GM12873 (cell line): Measurements from ENCODE around the gene GSE1.

Experiments
- TF ChIP-seq, protein P1 (sequence below): IDR thresholded peaks from 2 replicates; pipeline ENCODE4 v1.5.1; 2012; ENCODE audit warnings: low read depth, mild to moderate bottlenecking, moderate library complexity, low read length, control low read depth; ENCODE audit not compliant: insufficient read depth; ENCODE audit errors: missing control alignments

Gene GSE1

DNA sequence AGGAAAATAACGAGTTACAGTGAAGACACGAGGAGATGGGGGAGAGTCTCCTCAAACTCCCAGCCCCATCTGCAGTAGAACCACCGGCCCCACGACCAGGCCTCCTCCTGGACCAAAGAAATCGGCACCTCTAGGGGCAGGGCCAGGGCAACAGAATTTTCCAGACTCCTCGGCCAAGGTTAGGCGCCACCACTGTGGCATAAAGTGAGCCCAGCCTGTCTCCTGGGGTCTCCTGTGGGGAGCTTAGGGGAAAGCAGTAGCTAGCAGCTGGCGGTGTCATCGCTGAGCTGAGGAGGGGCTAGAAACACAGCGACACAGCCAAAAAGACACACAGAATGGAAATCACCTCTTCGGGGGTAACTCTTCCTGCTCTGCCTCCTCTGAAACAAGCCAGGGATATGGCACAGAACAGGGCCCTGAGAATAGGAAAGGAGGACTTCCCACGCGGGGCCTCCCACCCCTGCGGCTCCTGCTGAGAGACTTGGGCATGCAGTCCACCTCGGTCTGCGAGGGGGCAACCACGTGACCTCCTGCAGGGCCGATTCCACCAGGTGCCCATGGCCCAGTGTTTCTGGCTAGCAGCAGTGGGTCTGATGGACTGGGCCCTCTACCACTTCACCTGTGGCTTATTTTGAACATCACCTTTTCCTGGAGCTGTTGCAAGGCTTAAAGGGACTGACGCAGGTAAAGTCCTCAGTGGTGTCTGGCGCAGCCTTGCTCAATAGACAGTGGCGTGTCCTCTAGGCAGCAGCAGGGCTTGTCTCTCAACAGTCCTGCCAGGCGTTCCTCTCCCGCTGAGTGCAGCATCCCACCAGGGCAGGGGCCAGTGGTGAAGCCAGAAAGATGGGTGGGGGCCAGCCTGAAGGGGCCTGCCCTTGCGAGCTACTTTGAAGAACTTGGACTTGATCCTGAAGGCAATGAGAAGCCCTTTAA, 82.3 kb downstream of the GSE1 start:
- TF ChIP-seq, protein P1, sequence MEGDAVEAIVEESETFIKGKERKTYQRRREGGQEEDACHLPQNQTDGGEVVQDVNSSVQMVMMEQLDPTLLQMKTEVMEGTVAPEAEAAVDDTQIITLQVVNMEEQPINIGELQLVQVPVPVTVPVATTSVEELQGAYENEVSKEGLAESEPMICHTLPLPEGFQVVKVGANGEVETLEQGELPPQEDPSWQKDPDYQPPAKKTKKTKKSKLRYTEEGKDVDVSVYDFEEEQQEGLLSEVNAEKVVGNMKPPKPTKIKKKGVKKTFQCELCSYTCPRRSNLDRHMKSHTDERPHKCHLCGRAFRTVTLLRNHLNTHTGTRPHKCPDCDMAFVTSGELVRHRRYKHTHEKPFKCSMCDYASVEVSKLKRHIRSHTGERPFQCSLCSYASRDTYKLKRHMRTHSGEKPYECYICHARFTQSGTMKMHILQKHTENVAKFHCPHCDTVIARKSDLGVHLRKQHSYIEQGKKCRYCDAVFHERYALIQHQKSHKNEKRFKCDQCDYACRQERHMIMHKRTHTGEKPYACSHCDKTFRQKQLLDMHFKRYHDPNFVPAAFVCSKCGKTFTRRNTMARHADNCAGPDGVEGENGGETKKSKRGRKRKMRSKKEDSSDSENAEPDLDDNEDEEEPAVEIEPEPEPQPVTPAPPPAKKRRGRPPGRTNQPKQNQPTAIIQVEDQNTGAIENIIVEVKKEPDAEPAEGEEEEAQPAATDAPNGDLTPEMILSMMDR, result no peak

GRCh38 chr16:85696781-85697180, 83.7 kb downstream of the GSE1 start:
- TF ChIP-seq, protein P1, result no peak

DNA sequence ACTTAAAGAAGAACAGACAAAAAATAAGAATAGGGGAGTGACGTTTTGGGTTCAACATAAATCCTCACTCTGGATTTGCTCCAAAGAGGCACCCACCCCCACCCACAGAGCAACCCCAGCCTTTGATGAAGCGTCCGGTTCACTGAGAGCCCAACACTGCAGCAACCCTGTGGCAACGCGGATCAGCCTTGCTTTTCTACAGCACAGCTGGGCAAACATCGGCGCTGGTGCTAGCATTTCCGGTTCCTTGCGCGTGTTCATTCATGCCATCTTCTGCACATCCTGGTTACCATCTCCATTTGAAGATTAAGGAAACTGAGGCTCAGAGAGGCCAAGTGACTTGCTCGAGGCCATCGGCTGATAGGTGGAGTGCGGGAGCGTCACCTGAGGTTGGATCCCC, 84.3 kb downstream of the GSE1 start:
- TF ChIP-seq, protein P1, result no peak

DNA sequence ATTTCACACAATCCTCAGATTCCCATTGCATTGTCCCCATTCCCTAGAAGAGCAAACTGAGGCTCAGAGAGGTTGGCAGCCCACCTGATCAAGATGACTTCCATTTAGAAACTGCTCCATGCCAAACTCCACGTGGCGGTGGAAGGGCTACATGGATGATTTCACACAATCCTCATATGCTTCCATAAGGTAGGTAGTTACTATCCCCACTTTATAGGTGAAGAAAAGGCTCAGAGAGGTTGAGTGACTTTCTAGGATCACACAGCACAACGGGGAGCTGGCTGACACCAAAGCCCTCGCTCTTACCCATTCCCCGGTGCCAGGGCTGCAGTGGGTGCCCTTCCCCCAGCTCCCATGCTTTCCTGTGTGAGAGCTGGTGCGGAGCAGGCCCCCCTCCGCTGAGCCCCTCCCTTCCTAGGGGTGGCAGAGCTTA, 85.4 kb downstream of the GSE1 start:
- TF ChIP-seq, protein P1, result no peak

- TF ChIP-seq, protein P1, result no peak
Measured at GRCh38 chr16:85698935-85699558, 85.9 kb downstream of the GSE1 start.

GRCh38 chr16:85699628-85700027, 86.5 kb downstream of the GSE1 start:
- TF ChIP-seq, protein P1, result no peak

DNA sequence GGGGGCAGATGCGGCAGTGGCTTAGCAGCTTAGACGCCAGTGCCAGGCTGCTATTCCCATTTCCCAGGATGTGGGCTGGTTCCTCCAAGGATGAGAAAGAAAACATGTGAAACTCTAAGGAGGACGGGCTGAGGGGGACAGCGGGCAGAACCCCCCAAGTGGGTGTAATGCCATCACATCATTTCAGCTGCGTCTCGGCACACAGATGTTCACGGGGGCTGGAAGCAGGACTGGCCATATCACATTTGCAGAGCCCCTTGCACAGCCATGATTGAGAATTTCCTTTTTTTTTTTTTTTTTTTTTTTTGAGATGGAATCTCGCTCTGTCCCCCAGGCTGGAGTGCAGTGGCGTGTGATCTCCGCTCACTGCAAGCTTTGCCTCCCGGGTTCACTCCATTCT, 90.9 kb downstream of the GSE1 start:
- TF ChIP-seq, protein P1, result no peak
